PC-3 (cell line): ENCODE results near the gene TRAPPC10.

Experiments
- EZH2 ChIP-seq: fragments of 300-600 bp; sonication (generic); IDR thresholded peaks from one replicate; pipeline ENCODE4 v1.6.1; 2017; ENCODE audit warnings: antibody characterized with exemption, mild to moderate bottlenecking, low read length; ENCODE audit not compliant: unreplicated experiment
- EZH2phosphoT487 ChIP-seq: fragments of 300-600 bp; sonication (generic); IDR thresholded peaks from 2 replicates; pipeline ENCODE4 v1.6.1; 2018; ENCODE audit warnings: mild to moderate bottlenecking, antibody characterized with exemption, low read length, borderline replicate concordance
- TF ChIP-seq, protein P1 (sequence below): fragments of 300-600 bp; sonication (generic); conservative IDR thresholded peaks from 2 replicates; pipeline ENCODE4 v1.5.1; 2017; ENCODE audit warnings: antibody characterized with exemption, low read depth, mild to moderate bottlenecking, low read length

DNA sequence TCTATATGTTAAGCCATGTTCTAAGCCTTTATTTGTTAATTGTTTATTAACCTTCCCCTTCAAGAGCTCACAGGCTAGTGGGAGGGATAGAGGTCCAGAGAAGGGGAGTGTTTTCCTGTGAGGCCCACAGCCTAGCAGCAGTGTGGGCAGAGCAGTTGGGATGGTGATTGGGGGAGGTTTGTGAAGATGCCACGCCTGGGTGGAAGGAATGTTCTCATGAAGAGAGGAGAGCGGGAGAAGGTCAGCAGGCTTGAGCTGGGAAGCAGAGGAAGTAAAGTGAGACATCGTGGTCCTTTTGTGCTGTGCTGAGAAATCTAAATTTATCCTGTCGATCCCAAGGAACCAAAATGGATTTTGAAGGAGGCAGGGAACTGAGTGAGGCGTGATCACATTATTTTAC lies 42.6 kb downstream of the TRAPPC10 start:
- TF ChIP-seq EZH2 (no peak), EZH2phosphoT487 (no peak)
- TF ChIP-seq, protein P1, sequence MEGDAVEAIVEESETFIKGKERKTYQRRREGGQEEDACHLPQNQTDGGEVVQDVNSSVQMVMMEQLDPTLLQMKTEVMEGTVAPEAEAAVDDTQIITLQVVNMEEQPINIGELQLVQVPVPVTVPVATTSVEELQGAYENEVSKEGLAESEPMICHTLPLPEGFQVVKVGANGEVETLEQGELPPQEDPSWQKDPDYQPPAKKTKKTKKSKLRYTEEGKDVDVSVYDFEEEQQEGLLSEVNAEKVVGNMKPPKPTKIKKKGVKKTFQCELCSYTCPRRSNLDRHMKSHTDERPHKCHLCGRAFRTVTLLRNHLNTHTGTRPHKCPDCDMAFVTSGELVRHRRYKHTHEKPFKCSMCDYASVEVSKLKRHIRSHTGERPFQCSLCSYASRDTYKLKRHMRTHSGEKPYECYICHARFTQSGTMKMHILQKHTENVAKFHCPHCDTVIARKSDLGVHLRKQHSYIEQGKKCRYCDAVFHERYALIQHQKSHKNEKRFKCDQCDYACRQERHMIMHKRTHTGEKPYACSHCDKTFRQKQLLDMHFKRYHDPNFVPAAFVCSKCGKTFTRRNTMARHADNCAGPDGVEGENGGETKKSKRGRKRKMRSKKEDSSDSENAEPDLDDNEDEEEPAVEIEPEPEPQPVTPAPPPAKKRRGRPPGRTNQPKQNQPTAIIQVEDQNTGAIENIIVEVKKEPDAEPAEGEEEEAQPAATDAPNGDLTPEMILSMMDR: no peak
